Measurements from ENCODE around the gene DNAI2.

Gene DNAI2

DNA sequence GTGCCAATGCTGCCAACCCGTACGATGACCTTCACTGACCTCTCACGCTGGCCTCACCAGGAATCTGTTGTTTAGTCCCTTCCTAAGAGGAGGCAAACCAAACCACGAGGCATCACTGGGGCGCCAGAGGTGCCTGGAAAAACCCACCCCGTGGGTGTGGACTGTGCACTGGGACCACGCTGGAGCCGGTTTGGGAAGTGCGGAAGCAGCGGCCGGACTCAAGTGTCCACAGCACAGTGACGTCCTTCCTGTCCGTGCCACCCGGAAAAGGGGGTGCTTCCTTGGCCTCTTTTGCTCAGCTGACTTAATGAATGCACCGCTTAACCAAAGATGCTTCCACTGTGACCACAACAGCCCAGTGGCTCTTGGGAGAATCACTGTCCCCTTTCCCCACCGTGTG lies 43.0 kb downstream of the DNAI2 start:
- no peak for TF ChIP-seq CTCF (IDR thresholded peaks at IDR 0.05; ENCODE audit: insufficient read depth, low read depth, low read length, missing control alignments)
- no peak overlapping the region for H3K4me3 ChIP-seq (ENCODE audit: low read depth, low read length)
- DNase-seq (ENCODE audit: low read depth): no peak

- no peak for TF ChIP-seq CTCF (IDR thresholded peaks at IDR 0.05; ENCODE audit: insufficient read depth, low read depth, low read length, missing control alignments)
- DNase-seq (ENCODE audit: low read depth): no peak
- H3K4me3 ChIP-seq (ENCODE audit: low read depth, low read length): no peak overlapping the region
Observed at GRCh38 chr17:74318391-74318790, 44.4 kb downstream of the DNAI2 start.

DNA sequence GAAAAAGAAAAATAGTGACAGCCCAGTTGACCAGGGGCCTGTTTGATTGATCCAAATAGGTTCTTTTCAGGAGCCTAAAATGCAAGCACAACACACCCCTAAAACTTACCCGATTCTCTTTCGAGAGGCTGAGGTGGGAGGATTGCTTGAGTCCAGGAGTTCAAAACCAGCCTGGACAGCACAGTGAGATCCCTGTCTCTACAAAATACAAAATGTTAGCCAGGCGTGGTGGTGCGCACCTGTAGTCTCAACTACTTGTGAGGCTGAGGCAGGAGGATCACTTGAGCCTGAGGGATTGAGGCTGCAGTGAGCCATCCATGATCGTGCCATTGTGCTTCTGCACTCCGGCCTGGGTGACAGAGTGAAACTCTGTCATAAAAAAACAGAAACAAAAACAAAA lies 50.5 kb downstream of the DNAI2 start:
- no peak for TF ChIP-seq CTCF (IDR thresholded peaks at IDR 0.05; ENCODE audit: insufficient read depth, low read depth, low read length, missing control alignments)
- no peak overlapping the region for H3K4me3 ChIP-seq (ENCODE audit: low read depth, low read length)
- DNase-seq (ENCODE audit: low read depth): no peak

GRCh38 chr17:74325376-74325742 lies 51.3 kb downstream of the DNAI2 start:
- DNase-seq (ENCODE audit: low read depth): no peak
- no peak overlapping the region for H3K4me3 ChIP-seq (ENCODE audit: low read depth, low read length)
- TF ChIP-seq CTCF (IDR thresholded peaks at IDR 0.05; ENCODE audit: insufficient read depth, low read depth, low read length, missing control alignments): no peak

GRCh38 chr17:74325743-74326379 lies 51.8 kb downstream of the DNAI2 start, which contains the start of gene KIF19:
KIF19 (plus strand) TSS chr17:74326226; CDS start chr17:74326350, 124 bp downstream.
- no peak for TF ChIP-seq CTCF (IDR thresholded peaks at IDR 0.05; ENCODE audit: insufficient read depth, low read depth, low read length, missing control alignments)
- DNase-seq (ENCODE audit: low read depth): peak; percentile 66
- peak within 1 kb of the TSS; percentile 8; the same call in 1 of the 2 replicates for H3K4me3 ChIP-seq (ENCODE audit: low read depth, low read length)

- no peak for TF ChIP-seq CTCF (IDR thresholded peaks at IDR 0.05; ENCODE audit: insufficient read depth, low read depth, low read length, missing control alignments)
- no peak for DNase-seq (ENCODE audit: low read depth)
- no peak overlapping the region for H3K4me3 ChIP-seq (ENCODE audit: low read depth, low read length)
Observed at GRCh38 chr17:74326506-74326905, 52.5 kb downstream of the DNAI2 start.

- no peak for DNase-seq (ENCODE audit: low read depth)
- no peak for TF ChIP-seq CTCF (IDR thresholded peaks at IDR 0.05; ENCODE audit: insufficient read depth, low read depth, low read length, missing control alignments)
- no peak overlapping the region for H3K4me3 ChIP-seq (ENCODE audit: low read depth, low read length)
Observed at GRCh38 chr17:74328487-74328886, 54.5 kb downstream of the DNAI2 start.

Data from GM12865 (cell line).